ENCODE results near the gene SULT1C2.
"Not testable (repeated sequence)": the region's sequence is repeated elsewhere in the genome, so short reads cannot be mapped to it uniquely, and the experiment has no call there.

SULT1C2 gene

DNA sequence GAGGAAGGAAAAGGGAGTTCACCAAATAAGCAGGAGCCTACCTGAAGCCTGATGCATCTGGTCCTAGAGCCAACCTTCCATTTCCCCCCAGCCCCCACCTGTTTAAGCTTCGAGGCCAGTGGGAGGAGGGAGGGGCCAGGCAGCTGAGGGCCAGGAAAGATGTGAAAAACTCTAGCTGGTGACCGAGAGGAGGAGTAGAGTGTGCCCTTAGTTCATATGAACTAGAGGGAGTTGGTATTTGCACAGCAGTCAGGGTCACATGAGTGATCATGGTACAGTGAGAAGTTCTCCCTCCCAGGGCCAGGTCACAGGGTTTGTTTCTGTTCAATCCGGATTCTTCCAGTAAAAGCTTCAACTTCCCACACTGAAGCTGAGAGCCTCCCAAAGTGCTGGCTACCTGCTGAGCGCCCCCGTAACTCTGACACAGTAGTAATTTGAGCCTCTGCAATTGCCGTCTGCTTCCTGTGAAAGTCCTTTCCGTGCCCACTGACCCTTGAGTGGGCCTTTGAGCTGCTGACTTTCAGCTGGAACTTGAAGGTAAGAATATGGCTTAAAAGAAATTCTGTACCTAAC, at the start of gene SULT1C2:
Gene SULT1C2 (plus strand): TSS at position 362 of the 573 bp plus-strand sequence. CDS start 4,773 bp downstream, outside the sequence.
- no peak for DNase-seq

DNA sequence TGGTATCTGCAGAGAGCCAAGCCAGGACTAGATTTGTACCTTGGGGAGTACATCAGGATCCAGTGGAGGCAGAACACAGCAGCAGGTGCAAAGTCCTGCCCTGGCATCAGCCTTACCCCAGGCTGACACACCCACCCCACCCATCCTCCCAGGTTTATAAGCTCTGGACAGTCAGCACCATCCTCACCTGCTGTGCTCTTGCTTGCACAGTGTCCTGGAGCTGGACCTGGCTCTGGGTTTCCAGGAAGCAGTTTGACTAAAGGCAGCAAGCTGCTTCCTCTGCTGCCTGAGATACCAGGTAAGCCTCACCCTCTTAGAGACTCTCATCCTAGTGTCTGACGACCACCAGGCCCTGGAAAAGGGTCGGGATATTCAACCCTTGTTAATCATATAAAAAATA, 48.9 kb upstream of the SULT1C2 start, which contains the start of gene SULT1C3:
Gene SULT1C3 (plus strand): TSS at position 183 of the 400 bp plus-strand sequence. CDS start 7,227 bp downstream, outside the sequence.
- no peak for DNase-seq

DNA sequence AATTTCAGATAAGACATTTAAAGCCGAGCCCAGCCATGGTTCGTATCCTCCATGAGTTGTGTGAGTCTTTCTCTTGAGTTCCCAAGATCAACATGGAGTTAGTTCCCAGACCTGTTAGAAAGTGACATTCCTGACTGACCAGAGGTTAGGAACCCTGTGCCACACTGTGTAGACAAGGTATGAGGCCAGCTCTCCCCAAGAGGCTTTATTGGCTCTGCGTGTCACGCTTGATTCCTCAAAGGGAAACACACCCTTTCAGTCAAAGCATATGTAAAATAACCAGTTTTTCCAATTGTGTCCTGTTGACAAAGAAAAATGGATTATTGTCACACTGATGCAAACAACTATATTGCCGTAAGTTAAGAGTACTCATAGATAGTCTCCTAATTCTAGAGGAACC, 47.7 kb upstream of the SULT1C2 start:
- DNase-seq = no peak

DNA sequence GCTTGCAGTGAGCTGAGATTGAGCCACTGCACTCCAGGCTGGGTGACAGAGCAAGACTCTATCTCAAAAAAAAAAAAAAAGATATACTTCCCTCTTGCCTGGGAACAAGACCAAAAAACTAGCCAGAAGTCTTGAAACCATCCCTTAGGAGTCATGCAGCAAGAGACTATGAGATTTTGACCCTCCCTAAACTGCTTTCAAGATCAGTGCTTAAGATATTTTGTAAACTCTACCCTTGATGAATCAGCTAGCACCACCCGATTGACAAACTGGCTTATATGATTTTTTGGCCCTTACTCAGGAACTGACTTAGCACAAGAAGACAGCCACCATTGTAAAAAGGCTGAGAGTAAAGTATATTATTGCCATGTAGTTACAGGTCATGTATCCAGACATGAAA, 45.1 kb upstream of the SULT1C2 start:
- no peak for DNase-seq

DNA sequence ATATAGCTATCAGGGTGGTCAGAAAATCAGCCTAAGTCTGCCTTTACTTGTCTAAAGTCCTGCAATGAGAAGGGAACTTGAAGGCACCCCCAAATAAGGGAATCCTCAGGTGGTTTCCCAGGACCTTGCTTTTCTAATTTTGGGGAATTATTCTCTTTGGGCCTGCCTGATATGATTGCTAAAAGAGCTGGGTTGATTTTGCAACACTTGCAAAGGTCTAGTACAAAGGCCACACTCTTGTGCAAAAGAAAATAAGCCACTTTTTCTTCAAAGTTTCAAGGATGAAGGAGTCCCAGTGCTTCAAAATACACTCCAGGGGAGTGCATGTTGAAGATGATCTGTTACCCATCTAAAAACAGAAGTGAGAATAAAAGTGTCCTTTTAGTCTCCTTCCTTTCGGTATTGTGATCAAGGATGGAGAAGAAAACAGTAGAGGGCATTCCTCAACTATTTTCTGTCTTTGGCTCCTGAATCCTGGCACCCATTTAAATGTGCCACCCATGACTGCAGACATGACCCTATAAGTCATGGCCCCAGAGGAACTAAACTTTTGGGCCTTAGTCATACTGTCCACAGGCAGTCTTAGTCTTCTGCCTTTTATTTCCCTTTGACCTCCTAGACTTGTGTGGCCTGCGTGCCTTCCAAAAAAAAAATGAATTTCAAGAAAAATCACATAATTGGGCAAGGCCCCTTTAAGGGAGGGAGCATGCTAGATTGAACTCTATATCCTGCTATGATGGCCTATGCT, 43.9 kb upstream of the SULT1C2 start:
- DNase-seq = no peak

DNA sequence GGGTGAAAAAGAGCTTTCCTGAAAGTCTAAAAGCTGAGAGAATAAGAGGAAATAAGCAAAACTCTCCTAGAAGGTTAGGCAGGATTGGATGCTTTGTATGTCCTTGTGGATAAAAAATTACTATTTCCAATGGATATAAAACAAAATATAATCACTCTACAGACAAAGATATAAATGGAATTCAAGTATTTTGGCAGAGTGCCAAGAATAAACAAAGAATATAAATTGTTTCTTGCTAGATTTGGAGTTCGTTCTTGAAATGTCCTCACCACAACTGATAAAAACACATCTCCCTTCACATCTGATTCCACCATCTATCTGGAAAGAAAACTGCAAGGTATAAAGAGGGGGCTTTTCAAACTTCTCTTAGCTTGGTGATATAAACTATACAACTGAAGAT, 35.6 kb upstream of the SULT1C2 start:
- DNase-seq = no peak

DNA sequence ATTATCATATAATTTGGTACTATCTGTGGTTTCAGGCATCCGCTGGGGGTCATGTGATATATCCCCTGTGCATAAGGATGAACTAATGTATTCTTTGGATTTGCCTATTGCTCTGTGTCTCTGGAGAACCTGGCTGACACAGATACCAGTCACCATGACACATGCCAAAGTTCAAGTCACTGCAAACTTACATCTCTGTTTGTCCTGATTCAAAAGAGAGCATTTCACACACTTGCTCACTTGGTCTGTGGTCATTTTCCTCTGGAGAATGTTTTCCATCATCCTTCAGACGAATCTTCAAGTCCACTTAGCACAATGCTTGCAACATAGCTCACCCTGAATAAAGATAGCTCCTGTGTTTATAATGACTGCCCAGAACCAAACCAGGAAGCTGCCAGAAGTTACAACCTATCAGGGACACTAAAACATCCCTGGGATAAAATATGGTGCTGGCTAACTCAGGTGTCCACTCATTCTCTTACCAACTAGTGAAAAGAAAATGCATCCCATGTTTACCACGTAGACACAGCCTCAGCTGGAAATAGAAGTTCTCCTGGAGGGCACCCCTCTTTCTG, 30.9 kb upstream of the SULT1C2 start:
- DNase-seq = no peak

DNA sequence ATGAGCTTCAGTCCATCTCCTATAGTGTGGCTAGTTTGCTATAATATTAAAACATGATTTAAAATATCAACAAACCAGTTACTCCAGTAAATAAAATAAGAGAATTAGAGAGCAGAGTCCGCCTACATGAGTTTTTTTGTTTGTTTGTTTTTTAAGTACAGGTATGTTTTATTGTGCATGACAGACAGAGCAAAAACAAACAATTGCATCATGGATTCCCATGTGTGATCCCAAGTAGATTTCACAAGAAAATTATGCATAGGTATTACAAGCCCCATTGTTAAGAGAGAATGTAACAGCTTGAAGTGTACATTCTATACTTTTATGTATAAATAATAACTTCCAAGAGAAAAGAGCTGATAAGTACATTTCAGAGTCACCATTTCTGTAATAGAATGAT, 27.9 kb upstream of the SULT1C2 start:
- no peak for DNase-seq

DNA sequence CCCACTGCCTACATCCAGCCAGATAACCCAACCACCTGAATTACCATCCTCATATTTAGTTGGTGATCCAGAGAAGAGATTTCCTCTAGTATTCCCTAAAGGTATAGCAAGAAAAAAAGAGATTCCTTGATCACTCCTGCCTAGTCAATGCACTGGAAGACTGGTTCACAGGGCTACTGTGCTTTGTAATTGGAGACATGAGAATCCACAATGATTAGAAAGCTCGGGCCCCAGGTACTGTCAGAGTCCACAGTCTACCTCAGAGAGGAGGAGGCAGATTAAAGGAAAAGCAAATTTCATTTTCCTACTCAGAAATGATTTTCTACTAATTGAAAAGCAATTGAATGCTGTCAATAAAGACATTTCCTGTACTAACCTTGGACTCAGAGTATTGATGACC, 26.7 kb upstream of the SULT1C2 start:
- no peak for DNase-seq

DNA sequence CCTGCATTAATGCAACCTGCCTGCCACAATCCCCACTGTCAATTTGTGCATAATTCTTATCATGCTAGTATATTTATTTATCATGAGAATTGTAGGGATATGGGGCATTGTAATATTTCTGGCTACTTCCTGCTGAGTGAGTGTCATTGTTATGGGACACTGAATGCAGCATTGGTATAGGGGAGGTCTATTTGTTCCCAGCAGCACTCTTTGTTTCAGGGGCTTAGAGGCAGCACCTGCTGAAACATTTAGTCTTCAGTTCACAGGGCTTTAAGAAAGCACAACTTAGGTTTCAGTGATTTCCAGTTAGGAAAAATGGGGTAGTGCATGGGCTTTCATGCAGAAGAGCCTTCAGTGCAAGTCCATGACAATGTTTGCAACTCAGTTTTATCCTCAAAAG, 25.3 kb upstream of the SULT1C2 start:
- no peak for DNase-seq

DNA sequence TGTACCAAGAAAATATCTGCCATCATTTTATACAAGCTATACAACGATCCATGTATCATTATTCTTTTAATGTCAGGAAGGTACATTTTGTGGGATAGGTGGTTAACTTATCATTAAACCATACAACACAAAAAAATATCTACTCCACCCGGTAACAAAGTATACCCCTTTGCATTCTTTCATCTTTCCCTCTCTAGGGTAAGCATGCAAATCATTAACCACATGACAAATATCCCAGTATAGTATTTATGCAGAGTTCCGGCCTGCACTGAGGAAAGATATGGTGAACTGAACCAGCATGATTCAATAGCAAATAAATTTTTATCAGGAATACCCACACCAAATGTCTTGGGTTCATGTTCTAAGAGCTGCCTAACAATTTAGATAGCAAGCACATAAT, 22.5 kb upstream of the SULT1C2 start:
- DNase-seq = no peak

DNA sequence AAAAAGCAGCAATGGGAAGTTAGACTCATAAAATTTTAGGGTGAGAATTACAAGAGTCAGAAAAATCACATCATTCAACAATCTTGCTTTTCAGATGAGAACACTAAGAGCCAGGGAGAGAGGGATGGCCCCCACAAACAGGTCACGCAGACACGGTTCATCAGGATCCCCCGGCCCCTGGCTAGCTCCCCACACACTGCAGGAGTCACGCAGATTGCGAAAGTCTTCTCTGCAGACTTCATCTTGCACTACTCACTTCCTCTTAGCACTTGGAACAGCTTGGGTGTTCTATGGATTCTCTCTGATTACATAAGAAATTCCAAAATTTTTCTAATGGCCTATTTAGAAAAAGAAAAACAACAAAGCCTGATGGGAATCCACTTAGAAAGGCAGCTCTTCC, 21.6 kb upstream of the SULT1C2 start:
- no peak for DNase-seq

DNA sequence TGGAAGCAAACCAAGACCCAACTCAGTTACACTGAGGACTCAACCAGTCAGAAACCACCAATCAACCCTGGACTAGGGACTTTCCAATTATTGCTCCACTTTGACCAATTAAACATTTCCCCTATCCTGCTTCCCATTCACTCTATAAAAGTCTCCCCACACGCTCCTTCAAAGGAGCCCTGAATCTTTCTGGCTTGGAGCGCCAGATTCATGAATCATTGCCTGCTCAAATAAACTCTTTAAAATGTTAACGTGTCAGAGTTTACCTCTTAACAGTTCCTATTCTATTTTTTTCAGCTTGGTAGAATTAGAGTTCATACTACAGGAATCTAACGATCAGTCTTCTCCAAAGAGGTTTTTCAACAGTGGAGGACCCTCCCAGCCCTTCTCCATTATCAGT, 20.7 kb upstream of the SULT1C2 start:
- DNase-seq = no peak

DNA sequence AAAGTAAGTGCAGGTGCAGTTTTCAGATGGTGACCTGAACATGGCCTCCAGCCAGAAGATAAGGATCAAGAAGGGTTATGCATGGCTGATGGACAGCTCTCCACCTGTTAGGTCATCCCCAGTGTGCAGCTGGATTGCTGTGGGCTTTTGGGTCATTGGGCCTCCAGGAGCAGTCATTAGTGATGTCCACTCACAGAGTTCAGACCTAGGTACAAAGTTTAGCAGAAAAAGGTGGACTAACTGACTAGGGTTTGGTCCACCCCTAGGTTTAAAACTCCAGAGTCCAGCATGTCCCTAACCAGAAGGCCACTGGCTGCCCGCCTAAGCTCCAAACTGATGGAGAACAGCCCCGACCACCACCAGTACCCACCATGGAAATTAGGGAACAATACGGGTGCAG, 18.3 kb upstream of the SULT1C2 start:
- DNase-seq = no peak

DNA sequence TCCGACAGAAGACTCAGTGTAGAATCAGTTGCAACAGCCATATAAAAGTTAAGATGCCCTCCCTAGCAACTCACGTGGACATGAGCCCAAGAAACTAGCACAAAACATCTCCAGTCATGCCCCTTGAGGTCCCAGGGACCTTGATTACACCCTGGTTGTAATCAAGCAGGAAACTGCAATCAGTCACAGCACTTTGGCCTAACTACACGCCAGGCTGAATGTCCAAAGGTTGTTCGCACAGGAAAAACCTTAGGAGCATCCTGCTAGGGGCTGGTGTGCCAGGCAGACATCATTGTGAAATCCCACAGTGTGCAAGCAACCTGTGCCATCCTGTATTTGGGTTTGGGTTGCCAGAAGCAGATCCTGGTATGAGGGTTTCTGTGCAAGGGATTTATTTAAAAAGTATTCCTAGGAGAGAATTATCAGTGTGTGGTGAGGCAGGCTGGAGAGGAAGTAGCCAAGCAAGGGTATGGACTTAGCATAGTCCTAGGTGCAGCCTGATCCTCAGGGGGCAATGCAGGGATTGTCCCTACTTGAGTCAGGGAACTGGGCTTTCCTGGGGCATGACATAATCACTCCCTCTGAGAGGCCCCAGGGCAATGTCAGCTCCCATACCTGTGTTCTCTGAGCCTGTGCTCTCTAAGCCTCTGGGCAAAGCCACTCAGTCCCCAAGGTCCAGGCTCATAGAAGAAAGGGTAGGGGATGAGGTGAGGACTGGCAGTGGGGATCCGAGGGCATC, 17.8 kb upstream of the SULT1C2 start:
- DNase-seq = no peak

DNA sequence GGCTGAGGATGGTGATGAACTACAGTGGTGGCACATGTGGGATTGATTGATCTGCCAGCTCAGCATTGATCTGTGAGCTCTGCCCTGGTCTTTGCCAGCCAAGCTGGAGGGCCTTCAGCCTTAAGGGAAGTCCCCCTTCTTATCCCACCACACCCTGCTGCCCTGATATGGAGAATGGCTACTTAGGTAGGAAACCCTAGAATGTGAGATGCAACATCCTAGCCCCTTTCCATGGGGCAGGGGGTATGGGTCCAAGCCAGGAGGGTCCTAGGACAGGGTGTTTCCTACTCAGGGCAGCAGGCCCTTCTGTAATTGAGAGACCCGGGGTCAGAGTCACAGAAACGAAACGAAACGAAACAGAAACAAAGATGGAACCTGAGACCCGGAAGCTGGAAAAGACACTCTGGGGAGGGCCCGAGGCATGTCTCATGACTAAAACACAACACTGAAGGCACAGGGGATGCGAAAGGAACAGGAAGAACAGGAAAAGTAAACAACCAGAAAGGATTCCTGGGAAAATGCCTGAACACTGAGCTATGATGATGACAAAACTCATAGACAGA, 16.9 kb upstream of the SULT1C2 start:
- no peak for DNase-seq

DNA sequence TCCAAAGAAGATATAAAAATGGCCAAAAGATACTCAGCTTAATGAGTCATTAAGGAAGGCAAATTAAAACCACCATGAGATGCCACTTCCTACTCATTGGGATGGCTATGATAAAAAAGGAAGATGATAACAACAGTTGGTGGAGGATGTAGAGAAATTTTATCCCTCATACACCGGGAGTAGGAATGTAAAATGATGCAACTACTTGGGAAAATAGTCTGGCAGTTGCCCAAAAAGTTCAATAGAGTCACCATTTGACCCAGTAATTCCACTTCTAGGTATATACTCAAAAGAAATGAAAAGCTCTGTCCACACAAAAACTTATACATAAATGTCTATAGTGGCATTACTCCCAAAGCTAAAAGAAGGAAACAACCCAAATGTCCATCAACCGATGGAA, 10.1 kb upstream of the SULT1C2 start:
- no peak for DNase-seq

DNA sequence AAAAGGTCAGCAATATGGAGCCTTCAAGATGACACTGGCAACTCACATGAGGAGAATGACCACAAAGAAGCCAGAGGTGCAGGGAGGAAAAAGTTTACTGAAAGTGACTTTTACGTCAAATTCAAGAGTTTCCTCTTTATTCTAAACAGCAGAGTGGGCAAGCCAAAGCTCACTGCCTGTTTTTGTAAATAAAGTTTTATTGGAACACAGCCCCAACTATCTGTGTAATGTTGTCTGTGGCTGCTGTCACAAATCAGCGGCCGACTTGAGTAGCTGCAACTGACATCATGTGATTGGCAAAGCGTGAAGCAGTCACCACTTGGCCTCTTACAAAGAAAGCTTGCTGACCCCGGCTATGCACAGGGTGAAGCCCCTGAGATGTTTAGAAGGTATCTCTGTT, 9.2 kb upstream of the SULT1C2 start:
- DNase-seq = no peak

DNA sequence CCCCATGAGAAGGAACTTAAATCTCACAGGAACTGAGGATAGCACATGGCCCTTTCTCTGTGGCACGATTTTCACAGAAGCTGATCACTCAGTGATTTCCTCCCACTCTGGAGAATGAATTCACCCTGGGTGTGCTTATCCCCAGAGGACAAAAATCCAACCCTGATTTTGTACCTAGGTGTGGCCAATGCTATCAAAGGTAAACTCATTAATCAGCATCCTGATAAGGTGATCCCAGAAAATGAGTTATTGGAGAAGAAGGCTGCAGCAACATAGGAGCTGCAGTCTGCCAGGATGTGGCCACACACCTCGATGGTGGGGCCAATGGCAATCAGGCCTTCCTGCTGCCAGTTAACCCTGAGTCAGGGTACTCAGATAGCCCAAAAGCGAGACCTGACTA, 8.2 kb upstream of the SULT1C2 start:
- no peak for DNase-seq

DNA sequence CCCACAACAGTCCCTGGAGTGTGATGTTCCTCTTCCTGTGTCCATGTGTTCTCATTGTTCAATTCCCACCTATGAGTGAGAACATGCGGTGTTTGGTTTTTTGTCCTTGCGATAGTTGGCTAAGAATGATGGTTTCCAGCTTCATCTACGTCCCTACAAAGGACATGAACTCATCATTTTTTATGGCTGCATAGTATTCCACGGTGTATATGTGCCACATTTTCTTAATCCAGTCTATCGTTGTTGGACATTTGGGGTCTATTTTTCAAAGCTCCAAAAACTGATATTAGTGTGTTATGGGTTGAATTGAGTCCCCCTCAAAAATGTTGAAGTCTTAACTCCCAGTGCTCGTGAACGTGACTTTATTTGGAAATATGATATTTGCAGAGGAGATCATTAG, 4.1 kb upstream of the SULT1C2 start:
- DNase-seq = not testable (repeated sequence)

DNA sequence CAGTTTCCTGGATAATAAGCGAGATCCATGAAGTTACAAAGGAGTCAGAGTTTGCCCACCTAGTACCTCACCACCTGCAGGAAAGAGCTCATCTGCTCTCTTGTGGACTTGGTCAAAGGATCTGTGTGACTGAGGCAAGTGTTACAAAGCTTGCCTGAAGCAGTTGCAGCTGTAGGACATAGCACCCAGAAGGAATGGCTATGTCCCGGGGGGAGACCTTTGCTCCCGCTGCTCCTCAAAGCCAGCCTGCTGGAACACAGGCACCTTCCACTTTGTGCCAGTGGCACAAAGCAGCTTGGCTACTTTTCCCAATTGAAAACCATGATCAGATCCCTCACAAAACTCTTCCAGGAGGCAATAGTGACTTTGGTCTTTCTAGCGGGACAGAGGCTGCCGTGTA, 3.1 kb upstream of the SULT1C2 start:
- DNase-seq = no peak

DNA sequence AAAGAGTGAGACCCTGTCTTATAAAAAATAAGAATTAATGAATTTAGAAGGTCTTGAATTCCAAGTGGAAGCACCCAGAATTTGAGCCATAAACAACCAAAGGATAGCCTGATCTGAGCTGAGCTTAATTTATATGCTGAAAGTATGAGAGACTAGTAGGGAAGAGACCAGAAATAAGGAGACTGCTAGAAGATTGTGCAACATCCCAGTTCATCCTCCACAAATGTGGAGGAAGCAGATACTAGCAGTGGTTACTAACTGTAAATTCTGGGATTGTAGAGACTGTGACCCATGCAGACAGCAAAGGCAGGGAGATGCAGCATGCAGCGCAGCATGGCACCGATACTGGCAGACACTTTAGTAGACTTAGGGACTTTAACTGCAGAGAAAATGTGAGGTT, 1.5 kb upstream of the SULT1C2 start:
- DNase-seq = no peak

DNA sequence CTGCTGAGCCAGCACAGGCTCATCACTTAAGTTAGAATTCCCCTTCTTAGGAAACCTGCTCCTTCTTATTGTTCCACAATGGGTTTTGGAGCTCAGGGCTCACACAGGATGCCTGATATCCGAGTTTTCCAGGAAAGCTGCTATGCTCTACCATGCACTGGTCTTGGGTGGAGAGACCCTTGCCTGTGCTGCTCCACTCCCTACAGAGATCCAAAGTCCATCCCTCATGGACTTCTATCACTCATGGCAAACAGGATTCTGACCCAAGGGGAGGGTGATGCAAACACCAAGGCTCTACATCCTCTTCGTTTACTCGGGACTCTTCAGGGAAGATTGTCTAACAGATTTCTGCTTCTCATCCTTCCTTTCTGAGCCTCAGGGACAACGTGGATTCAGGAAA, 5.2 kb downstream of the SULT1C2 start:
- DNase-seq = no peak
